ENCODE results near the gene CAB39L.

GRCh38 chr13:49472186-49472585 is 28.3 kb upstream of the CAB39L start:
- TF ChIP-seq EZH2 (IDR thresholded peaks at IDR 0.05; ENCODE audit: borderline replicate concordance, low read depth, low read length) (no peak), BCL6 (CRISPR knock-in tag; IDR thresholded peaks at IDR 0.05) (no peak), IRF2 (CRISPR knock-in tag; IDR thresholded peaks at IDR 0.05) (no peak), NFIC (IDR thresholded peaks at IDR 0.05) (no peak)

Data from K562 (cell line).